ENCODE data around the gene PDK1. TPM values are rescaled to one million over a fixed set of nuclear protein-coding genes. Genes with fewer than 3 reads are reported as not detected.

PDK1 gene
- total and polyA plus RNA-seq, 2 experiments from 2014 or later: 25.6 to 42.0 TPM

DNA sequence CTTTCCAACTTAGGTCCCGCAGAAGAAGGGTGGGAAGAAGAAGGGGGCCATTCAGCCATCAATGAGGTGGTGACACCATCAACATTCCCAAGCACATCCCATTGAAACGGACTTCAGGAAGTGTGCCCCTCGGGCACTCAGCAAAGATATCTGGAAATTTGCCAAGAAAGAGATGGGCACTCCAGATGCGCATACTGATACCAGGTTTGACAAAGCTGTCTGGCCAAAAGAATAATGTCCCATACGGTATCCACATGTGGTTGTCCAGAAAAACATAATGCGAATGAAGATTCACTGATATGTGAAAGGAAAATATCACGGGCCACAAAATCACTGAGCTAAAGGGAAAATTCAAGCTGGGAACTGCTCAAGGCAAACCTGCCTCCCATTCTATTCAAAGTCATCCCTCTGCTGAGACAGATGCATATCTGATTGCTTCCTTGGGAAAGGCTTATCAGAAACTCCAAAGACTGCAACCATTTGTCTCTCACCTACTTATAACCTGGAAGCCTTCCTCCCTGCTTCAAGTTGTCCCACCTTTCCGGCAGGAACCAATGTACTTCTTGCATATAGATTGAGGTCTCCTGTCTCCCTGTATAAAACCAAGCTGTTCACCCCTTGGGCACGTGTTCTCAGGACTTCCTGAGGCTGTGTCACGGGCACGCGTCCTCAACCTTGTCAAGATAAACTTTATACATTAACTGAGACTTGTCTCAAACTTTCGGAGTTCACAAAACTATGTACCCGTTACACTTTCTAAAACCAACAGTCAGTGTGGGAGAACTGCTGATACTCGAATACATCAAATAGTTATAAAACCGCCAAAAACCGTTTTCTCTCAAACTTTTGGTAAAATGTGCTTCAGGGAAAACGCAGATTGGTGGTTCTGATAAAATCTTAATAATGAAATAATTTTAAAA lies 1.3 kb upstream of the PDK1 start:
- H3K4me1 ChIP-seq (ENCODE audit: insufficient read depth): peaks cover 58% of the 10 kb centered on the region
- H3K36me3 ChIP-seq (ENCODE audit: insufficient read depth): no peaks in the 10 kb centered on the region
- peaks cover 3% of the 10 kb centered on the region for H3K27me3 Mint-ChIP-seq (ENCODE audit: insufficient read depth, low read depth, poor library complexity)
- peak overlapping the region; percentile 92 for H3K4me2 ChIP-seq
- H3K27me3 ChIP-seq (ENCODE audit: insufficient read depth): 0 out of 2 replicates have a peak, but pooled peaks cover 3% of the 10 kb centered on the region
- no peak overlapping the region for H2AFZ ChIP-seq
- no peaks in the 10 kb centered on the region for H4K20me1 ChIP-seq (replicated peaks; ENCODE audit: insufficient read depth)
- TF ChIP-seq ZNF114 (CRISPR knock-in tag; IDR thresholded peaks at IDR 0.05): no peak
- no peak for TF ChIP-seq EZH2phosphoT487 (IDR thresholded peaks at IDR 0.05; ENCODE audit: unreplicated experiment)
- ATAC-seq (no peak), DNase-seq (ENCODE audit: low spot score) (no peak)
- peaks cover 27% of the 10 kb centered on the region for H3K79me2 ChIP-seq (replicated peaks; ENCODE audit: insufficient read depth)
- no peaks in the 10 kb centered on the region for H3K9me2 ChIP-seq (ENCODE audit: insufficient read depth)
- peaks cover 3% of the 10 kb centered on the region; the same call in 1 of the 3 replicates for H3K9me3 Mint-ChIP-seq
- H3K4me3 Mint-ChIP-seq: peak overlapping the region; percentile 89
- no peak overlapping the region for H3K27ac ChIP-seq (ENCODE audit: low read depth)
- peaks cover 5% of the 10 kb centered on the region; the same call in 1 of the 3 replicates for H3K36me3 Mint-ChIP-seq (ENCODE audit: low read depth)
- peaks cover 55% of the 10 kb centered on the region for H3K4me1 Mint-ChIP-seq
- no peak overlapping the region for H3K27ac Mint-ChIP-seq
- peaks cover 3% of the 10 kb centered on the region; the same call in 1 of the 2 replicates for H3F3A ChIP-seq (replicated peaks; ENCODE audit: low read depth)
- peak overlapping the region; percentile 82 for H3K4me3 ChIP-seq

DNA sequence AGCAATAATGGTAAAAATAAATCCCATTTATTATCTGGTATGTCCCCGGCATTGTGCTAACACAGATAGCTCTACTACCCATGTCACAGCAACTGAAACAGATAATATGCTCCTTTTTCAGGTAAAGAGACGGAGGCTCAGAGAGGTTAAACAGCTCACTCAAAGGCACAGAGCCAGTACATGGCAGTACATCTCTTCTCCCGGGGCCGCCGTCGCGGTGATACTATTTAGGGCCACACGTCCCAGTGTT lies 693 bp upstream of the PDK1 start:
- ATAC-seq (peak; percentile 11; the same call in 1 of the 3 replicates), DNase-seq (ENCODE audit: low spot score) (no peak)
- H3K4me1 Mint-ChIP-seq: peaks cover 50% of the 10 kb centered on the region
- H3K27ac Mint-ChIP-seq: peak overlapping the region; percentile 98
- peaks cover 3% of the 10 kb centered on the region; the same call in 1 of the 2 replicates for H3F3A ChIP-seq (replicated peaks; ENCODE audit: low read depth)
- no peaks in the 10 kb centered on the region for H4K20me1 ChIP-seq (replicated peaks; ENCODE audit: insufficient read depth)
- TF ChIP-seq ETS1 (IDR thresholded peaks at IDR 0.05) (no peak), ZNF462 (CRISPR knock-in tag; IDR thresholded peaks at IDR 0.05) (no peak), POLR2AphosphoS5 (IDR thresholded peaks at IDR 0.05; ENCODE audit: low read depth) (no peak), CREB1 (CRISPR knock-in tag; IDR thresholded peaks at IDR 0.05; ENCODE audit: low read depth) (no peak), NANOG (IDR thresholded peaks at IDR 0.05; ENCODE audit: borderline replicate concordance) (no peak), EZH2phosphoT487 (IDR thresholded peaks at IDR 0.05; ENCODE audit: unreplicated experiment) (no peak)
- peaks cover 5% of the 10 kb centered on the region; the same call in 2 of the 3 replicates for H3K36me3 Mint-ChIP-seq (ENCODE audit: low read depth)
- peaks cover 52% of the 10 kb centered on the region for H3K4me1 ChIP-seq (ENCODE audit: insufficient read depth)
- H2AFZ ChIP-seq: peak overlapping the region; percentile 23
- H3K27me3 Mint-ChIP-seq (ENCODE audit: insufficient read depth, low read depth, poor library complexity): peaks cover 3% of the 10 kb centered on the region
- H3K9me3 Mint-ChIP-seq: peaks cover 3% of the 10 kb centered on the region; the same call in 1 of the 3 replicates
- peaks cover 29% of the 10 kb centered on the region for H3K79me2 ChIP-seq (replicated peaks; ENCODE audit: insufficient read depth)
- H3K4me3 ChIP-seq: peak overlapping the region; percentile 82
- H3K4me3 Mint-ChIP-seq: peak overlapping the region; percentile 89
- H3K4me2 ChIP-seq: peak overlapping the region; percentile 92
- H3K9me2 ChIP-seq (ENCODE audit: insufficient read depth): no peaks in the 10 kb centered on the region
- 0 out of 2 replicates have a peak, but pooled peaks cover 3% of the 10 kb centered on the region for H3K27me3 ChIP-seq (ENCODE audit: insufficient read depth)
- H3K27ac ChIP-seq (ENCODE audit: low read depth): no peak overlapping the region
- H3K36me3 ChIP-seq (ENCODE audit: insufficient read depth): no peaks in the 10 kb centered on the region
